IPS-18c (cell line): Measurements from ENCODE around the gene COX18.

Experiments used
- H3K4me3 ChIP-seq: 2 replicates; pipeline ENCODE4 v1.7.0; 2013; ENCODE audit warnings: low read depth, mild to moderate bottlenecking, low read length, moderate library complexity; ENCODE audit not compliant: insufficient read depth
- H3K9me3 ChIP-seq: one replicate; pipeline ENCODE4 v1.6.1; 2013; ENCODE audit warnings: mild to moderate bottlenecking, low read length, moderate library complexity; ENCODE audit not compliant: control insufficient read depth, insufficient read depth

Gene COX18

GRCh38 chr4:73066445-73066844, 3.1 kb downstream of the COX18 start:
- Histone ChIP-seq H3K4me3 (no peak overlapping the region), H3K9me3 (no peaks in the 10 kb centered on the region)

GRCh38 chr4:73064536-73064935, 5.0 kb downstream of the COX18 start:
- H3K4me3 ChIP-seq = no peak overlapping the region
- no peaks in the 10 kb centered on the region for H3K9me3 ChIP-seq

GRCh38 chr4:73055241-73055897, 14.1 kb downstream of the COX18 start:
- H3K9me3 ChIP-seq = no peaks in the 10 kb centered on the region
- no peak overlapping the region for H3K4me3 ChIP-seq

- no peaks in the 10 kb centered on the region for H3K9me3 ChIP-seq
- H3K4me3 ChIP-seq = no peak overlapping the region
These were observed 15.5 kb downstream of the COX18 start for GRCh38 chr4:73053974-73054480.

- Histone ChIP-seq H3K4me3 (no peak overlapping the region), H3K9me3 (no peaks in the 10 kb centered on the region)
These were observed 16.4 kb downstream of the COX18 start for GRCh38 chr4:73053076-73053475.

- H3K9me3 ChIP-seq = no peaks in the 10 kb centered on the region
- no peak overlapping the region for H3K4me3 ChIP-seq
These were observed 17.9 kb downstream of the COX18 start for GRCh38 chr4:73051625-73052024.

GRCh38 chr4:73045879-73046278, 23.6 kb downstream of the COX18 start:
- H3K9me3 ChIP-seq = peaks cover 2% of the 10 kb centered on the region
- no peak overlapping the region for H3K4me3 ChIP-seq

GRCh38 chr4:73037057-73037456, 32.5 kb downstream of the COX18 start:
- Histone ChIP-seq H3K9me3 (peaks cover 7% of the 10 kb centered on the region), H3K4me3 (no peak overlapping the region)

- Histone ChIP-seq H3K4me3 (no peak overlapping the region), H3K9me3 (peaks cover 7% of the 10 kb centered on the region)
These were observed 33.4 kb downstream of the COX18 start for GRCh38 chr4:73036123-73036522.

- Histone ChIP-seq H3K4me3 (no peak overlapping the region), H3K9me3 (peaks cover 7% of the 10 kb centered on the region)
These were observed 34.6 kb downstream of the COX18 start for GRCh38 chr4:73034896-73035295.

- Histone ChIP-seq H3K9me3 (no peaks in the 10 kb centered on the region), H3K4me3 (no peak overlapping the region)
These were observed 40.9 kb downstream of the COX18 start for GRCh38 chr4:73028621-73029020.

GRCh38 chr4:73021634-73022033, 47.9 kb downstream of the COX18 start:
- Histone ChIP-seq H3K9me3 (no peaks in the 10 kb centered on the region), H3K4me3 (no peak overlapping the region)

GRCh38 chr4:73019462-73020047, 50.0 kb downstream of the COX18 start:
- Histone ChIP-seq H3K9me3 (no peaks in the 10 kb centered on the region), H3K4me3 (no peak overlapping the region)

GRCh38 chr4:73018595-73018994, 50.9 kb downstream of the COX18 start:
- no peaks in the 10 kb centered on the region for H3K9me3 ChIP-seq
- H3K4me3 ChIP-seq = no peak overlapping the region

GRCh38 chr4:73013310-73013709, 56.2 kb downstream of the COX18 start:
- Histone ChIP-seq H3K4me3 (no peak overlapping the region), H3K9me3 (no peaks in the 10 kb centered on the region)

- Histone ChIP-seq H3K4me3 (no peak overlapping the region), H3K9me3 (no peaks in the 10 kb centered on the region)
These were observed 56.8 kb downstream of the COX18 start for GRCh38 chr4:73012673-73013072.

- no peak overlapping the region for H3K4me3 ChIP-seq
- no peaks in the 10 kb centered on the region for H3K9me3 ChIP-seq
These were observed 57.9 kb downstream of the COX18 start for GRCh38 chr4:73011629-73011985.

GRCh38 chr4:73010789-73011628, 58.5 kb downstream of the COX18 start:
- no peaks in the 10 kb centered on the region for H3K9me3 ChIP-seq
- H3K4me3 ChIP-seq = no peak overlapping the region
